ENCODE data around the gene FAHD1.

FAHD1 gene

GRCh38 chr16:1830213-1830612 lies 3.2 kb downstream of the FAHD1 start:
- no peak overlapping the region for H3K27ac ChIP-seq
- no peak overlapping the region for H3K4me3 ChIP-seq

GRCh38 chr16:1831186-1832075 lies 4.4 kb downstream of the FAHD1 start:
- Histone ChIP-seq H3K4me3 (no peak overlapping the region), H3K27ac (no peak overlapping the region)

- H3K27ac ChIP-seq: peak overlapping the region in 7 of 21 experiments; percentile 5 to 69 (median 39)
These were observed 5.9 kb downstream of the FAHD1 start for GRCh38 chr16:1832838-1833454.

GRCh38 chr16:1834096-1834495 lies 7.1 kb downstream of the FAHD1 start:
- peak overlapping the region in 9 of 21 experiments; percentile 6 to 69 (median 39) for H3K27ac ChIP-seq
- H3K4me3 ChIP-seq: no peak overlapping the region

More at GRCh38 chr16:1832838-1833454, 5.9 kb downstream of the FAHD1 start:
- H3K4me3 ChIP-seq: no peak overlapping the region

- Histone ChIP-seq H3K4me3 (no peak overlapping the region), H3K27ac (no peak overlapping the region)
These were observed 12.5 kb downstream of the FAHD1 start for GRCh38 chr16:1839554-1839953.

- no peak overlapping the region for H3K4me3 ChIP-seq
- H3K27ac ChIP-seq: no peak overlapping the region
These were observed 19.0 kb downstream of the FAHD1 start for GRCh38 chr16:1845985-1846384.

GRCh38 chr16:1846416-1846815 lies 19.4 kb downstream of the FAHD1 start:
- Histone ChIP-seq H3K27ac (no peak overlapping the region), H3K4me3 (no peak overlapping the region)

GRCh38 chr16:1850981-1851380 lies 24.0 kb downstream of the FAHD1 start:
- H3K4me3 ChIP-seq: no peak overlapping the region
- H3K27ac ChIP-seq: no peak overlapping the region

- H3K4me3 ChIP-seq: no peak overlapping the region
- H3K27ac ChIP-seq: no peak overlapping the region
These were observed 24.8 kb downstream of the FAHD1 start for GRCh38 chr16:1851793-1852192.

GRCh38 chr16:1857433-1858097 lies 30.6 kb downstream of the FAHD1 start:
- Histone ChIP-seq H3K27ac (no peak overlapping the region), H3K4me3 (no peak overlapping the region)

GRCh38 chr16:1858189-1858865 lies 31.3 kb downstream of the FAHD1 start:
- no peak overlapping the region for H3K4me3 ChIP-seq

GRCh38 chr16:1859650-1860049 lies 32.6 kb downstream of the FAHD1 start:
- Histone ChIP-seq H3K27ac (no peak overlapping the region), H3K4me3 (no peak overlapping the region)

More at GRCh38 chr16:1858189-1858865, 31.3 kb downstream of the FAHD1 start:
- no peak overlapping the region for H3K27ac ChIP-seq

GRCh38 chr16:1861730-1862129 lies 34.7 kb downstream of the FAHD1 start:
- Histone ChIP-seq H3K27ac (no peak overlapping the region), H3K4me3 (no peak overlapping the region)

- Histone ChIP-seq H3K27ac (no peak overlapping the region), H3K4me3 (no peak overlapping the region)
These were observed 35.4 kb downstream of the FAHD1 start for GRCh38 chr16:1862394-1862793.

GRCh38 chr16:1863681-1864460 lies 36.9 kb downstream of the FAHD1 start:
- Histone ChIP-seq H3K27ac (no peak overlapping the region), H3K4me3 (no peak overlapping the region)

- H3K4me3 ChIP-seq: no peak overlapping the region
These were observed 39.1 kb downstream of the FAHD1 start for GRCh38 chr16:1865902-1866690.

GRCh38 chr16:1870365-1871082 lies 43.5 kb downstream of the FAHD1 start:
- Histone ChIP-seq H3K4me3 (no peak overlapping the region), H3K27ac (peak overlapping the region in 5 of 21 experiments; percentile 11 to 33 (median 29))

More at GRCh38 chr16:1865902-1866690, 39.1 kb downstream of the FAHD1 start:
- no peak overlapping the region for H3K27ac ChIP-seq
